Skin of body (tissue), 2 donors: ENCODE measurements around the gene NRN1. TPM values are rescaled to one million over a fixed set of nuclear protein-coding genes. Genes with fewer than 3 reads are reported as not detected.
"Not testable (repeated sequence)": the region's sequence is repeated elsewhere in the genome, so short reads cannot be mapped to it uniquely, and the experiment has no call there.

Source experiments
- DNase-seq: peaks from one replicate; lab custom pipeline; 2025; lab: John Stamatoyannopoulos, UW
- total RNA-seq: library from RNA; depleted of rRNA; stranded (reverse); fragments of >200 nt; gene quantifications from one replicate; pipeline ENCODE4 v1.2.3, GENCODE V29; 2014

NRN1 gene, protein sequence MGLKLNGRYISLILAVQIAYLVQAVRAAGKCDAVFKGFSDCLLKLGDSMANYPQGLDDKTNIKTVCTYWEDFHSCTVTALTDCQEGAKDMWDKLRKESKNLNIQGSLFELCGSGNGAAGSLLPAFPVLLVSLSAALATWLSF
- 19.7 TPM for total RNA-seq

GRCh38 chr6:6006428-6007365 lies at the start of gene NRN1:
Gene NRN1, minus strand, starts transcription at chr6:6006925. Its CDS starts 176 bp downstream, at chr6:6006749.
- peak; percentile 77 for DNase-seq

DNA sequence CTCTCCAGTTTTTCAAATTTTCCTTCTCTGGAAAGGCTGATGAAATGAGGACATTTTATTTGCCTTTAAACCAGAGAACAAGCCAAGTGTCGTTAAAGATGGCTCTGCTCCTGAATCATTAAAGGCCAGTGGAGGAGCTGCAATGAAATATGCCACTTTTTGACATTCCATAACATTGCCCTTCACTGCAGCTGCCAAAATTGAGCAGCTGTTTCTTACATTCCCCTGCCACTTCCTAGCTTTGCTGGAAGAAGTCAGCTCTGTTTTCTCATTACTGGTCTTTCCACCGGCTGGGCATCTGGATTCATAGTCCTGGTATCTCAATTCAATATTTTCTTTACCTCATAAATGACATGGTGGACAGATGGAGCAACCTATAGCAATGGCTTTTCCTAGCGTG lies 45.5 kb upstream of the NRN1 start:
- DNase-seq = no peak

DNA sequence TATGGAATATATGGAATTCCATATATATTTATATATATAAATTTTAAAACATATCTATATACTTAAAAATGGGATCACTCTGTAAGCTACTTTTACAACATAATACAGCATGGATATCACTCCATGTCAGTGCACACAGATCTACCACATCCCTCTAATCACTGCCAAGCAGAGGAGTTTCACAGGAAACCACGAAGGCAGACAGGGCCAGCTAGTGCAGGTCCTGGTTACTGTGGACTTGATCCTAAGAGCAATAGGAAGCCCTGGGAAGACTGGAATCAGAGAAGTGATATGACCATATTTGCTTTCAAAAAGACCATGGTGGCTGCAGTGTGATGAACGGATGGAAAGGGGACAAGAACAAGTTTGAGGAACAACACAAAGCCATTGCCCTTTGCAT lies 40.0 kb upstream of the NRN1 start:
- no peak for DNase-seq

DNA sequence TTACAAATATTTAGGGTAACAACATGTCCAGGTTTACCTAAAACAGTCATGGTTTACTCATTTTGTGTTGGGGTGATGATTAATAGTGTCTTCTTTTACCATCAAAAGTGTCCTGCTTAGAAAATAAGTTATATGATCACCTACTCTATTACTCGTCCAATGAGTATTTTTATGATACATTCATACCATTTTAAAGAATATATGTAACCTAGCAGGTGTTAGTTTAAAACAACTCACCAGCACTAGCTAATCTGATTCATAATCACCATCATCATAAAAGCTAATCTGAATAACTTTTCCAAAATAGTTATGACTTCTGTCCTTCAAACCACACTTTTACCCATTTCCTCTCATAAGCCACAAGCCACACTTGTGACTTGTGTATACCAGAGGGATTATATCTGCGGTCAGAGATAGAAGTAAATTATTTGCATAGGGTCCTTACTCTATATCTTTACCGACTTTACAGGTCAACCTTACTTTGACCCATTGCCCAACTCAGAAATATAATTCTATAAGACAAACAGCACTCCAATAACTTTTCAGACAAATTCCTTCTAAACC lies 33.3 kb upstream of the NRN1 start:
- no peak for DNase-seq

DNA sequence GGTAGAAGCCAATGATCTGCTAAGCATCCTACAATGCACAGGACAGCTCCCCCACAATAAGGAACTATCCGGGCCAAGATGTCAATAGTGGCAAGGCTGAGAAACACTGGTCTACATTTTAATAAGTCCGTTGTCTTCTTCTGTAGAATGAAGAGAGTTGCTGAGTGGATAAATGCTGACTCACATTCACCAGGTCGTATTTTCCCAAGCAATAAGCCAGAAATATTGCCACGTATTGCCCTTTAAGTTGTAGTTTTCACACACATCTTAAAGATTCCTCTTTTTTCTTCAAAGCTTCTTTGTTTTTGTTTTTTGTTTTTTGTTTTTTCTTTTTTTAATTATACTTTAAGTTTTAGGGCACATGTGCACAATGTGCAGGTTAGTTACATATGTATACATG lies 30.5 kb upstream of the NRN1 start:
- no peak for DNase-seq

GRCh38 chr6:6033858-6034257 lies 27.1 kb upstream of the NRN1 start:
- DNase-seq = no peak

DNA sequence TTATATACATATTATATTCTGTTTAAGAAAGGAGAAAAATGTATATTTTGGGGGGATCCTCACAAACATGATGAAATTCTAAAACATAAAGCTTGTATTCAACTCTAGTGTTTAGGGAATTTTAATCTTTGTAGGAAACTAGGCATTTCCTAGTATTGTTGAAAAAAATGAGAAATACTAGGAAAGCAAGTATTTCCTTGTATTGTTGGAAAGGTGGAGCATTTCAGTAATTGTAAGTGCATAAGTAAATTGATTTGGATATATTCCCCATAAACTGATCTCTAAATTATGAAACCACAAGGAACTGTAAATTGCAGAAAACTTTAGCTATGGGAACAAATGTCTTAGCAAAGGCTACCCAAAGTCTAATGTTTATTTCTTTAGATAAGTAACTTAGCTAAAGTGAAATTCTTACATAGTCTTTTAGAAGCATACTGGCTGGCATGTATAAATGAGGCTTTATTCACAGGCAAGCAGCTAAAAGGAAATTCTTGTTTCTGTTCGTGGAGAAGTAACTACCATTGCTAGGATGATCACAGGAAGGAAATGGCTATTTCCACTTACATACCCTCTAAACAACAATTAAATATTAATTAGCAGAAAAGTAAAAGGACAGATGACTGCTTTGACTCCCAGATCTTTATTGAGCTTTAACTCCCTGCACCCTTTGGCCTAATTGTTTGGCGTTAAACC lies 19.9 kb upstream of the NRN1 start:
- no peak for DNase-seq

GRCh38 chr6:6025736-6026135 lies 19.0 kb upstream of the NRN1 start:
- no peak for DNase-seq

- DNase-seq = no peak
These were observed 17.5 kb upstream of the NRN1 start for GRCh38 chr6:6024220-6024619.

DNA sequence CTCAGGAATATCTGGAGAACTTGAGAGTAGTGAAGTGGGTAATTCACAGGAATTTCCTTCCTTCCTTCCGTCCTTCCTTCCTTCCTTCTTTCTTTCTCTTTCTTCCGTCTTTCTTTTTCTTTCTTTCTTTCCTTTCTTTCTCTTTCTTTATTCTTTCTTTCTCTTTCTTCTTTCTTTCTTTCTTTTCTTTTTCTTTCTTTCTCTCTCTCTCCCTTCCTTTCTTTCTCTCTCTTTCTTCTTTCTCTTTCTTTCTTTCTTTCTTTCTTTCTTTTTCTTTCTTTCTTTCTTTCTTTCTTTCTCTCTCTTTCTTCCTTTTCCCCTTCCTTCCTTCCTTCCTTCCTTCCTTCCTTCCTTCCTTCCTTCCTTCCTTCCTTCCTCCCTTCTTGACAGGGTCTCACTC lies 16.1 kb upstream of the NRN1 start:
- not testable (repeated sequence) for DNase-seq

DNA sequence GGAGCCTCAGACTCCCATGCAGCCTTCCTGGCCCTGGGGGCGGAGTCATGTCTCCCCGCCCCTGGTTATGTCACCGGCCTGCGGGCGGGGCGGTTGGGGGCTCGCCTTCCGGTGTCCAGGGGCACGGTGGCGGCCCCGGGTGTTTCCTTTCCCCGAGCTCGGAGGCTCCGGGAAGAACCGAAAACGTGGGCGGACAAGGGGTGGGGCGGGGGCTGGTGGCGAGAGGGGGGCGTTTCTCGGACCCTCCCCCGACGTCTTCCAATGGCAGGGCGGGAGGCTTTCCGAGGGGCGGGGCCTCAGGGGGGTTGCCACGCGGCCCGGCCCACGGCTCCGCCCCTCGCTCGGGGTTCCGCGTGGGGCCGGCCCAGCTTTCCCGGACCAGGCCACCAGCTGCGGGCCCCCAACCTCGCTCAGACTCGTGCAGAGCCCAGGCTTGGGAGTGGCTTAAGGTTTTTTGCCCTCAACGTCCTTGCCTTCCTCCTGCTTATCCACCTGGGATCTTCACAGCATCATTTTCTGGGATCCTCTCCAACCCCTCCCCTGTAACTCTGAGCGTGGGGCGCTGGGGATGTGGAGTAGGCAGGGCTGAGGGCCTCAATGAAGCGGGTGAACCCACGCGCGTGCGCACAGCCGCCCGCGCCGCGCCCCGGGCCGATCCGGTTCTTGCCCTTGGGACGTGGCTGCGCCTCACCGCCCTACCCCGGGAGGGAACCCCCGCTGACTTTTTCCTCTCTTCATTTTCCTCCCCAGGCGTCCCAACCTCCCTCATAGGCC lies 2.1 kb upstream of the NRN1 start:
- DNase-seq = peak; percentile 96

DNA sequence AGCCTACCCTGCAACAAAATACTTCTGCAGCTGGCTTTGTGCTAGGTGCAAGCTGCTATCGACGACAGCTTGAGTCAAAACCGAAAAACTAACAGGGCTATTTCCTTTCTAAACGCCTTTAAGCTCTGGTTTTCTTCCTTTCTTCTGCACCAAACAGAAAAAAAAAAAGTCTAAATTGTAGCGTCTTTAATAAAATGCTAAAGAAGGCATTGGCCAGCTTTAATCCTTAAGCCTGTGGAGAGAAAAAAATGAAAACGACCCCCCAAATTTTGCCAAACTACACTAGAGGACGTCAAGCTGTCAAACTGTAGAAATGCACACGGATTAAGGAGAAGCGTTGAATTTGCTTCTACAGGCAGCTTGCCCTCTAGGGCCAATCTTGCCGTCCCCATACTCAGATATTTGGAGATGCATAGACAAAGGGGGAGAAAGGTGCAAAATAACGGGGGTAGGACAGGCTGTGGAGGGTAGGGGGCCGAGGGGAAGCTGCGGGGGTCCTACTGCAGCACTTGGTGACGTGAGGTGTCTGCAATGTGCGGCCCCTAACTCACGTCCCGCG lies 1.4 kb upstream of the NRN1 start:
- DNase-seq = no peak

DNA sequence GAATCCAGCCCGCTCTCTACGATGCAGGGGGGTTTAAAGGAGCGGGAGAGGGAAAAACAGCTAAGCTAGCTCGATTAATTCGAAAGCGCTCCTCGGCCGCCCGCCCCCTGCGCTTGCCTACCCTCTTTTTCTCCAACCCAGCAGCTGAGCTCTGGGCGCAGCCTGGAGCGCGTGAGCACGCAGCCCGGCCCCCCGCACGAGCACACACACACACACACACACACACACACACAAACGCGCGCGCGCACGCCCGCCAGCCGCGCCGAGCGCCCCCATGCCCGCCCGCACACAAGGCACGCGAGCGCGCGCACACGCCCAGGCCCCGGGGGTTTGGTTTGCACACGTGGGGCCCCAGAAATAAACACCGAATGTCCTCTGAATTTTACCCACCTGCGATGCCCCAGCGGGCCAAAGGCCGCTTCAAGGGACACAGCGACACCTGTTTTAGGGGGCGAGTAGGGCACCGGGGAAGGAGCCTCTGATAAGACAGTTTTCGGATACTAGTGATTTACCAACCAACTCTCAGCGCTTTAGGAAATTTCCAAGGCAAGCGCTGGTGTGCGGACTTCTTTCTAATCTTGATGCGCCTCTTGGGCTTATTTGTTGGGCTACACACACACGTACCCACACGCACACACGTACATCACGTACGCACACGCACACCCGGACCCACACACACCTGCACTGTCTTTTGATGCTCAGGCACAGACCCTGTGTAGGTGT lies 802 bp upstream of the NRN1 start:
- peak; percentile 69 for DNase-seq

DNA sequence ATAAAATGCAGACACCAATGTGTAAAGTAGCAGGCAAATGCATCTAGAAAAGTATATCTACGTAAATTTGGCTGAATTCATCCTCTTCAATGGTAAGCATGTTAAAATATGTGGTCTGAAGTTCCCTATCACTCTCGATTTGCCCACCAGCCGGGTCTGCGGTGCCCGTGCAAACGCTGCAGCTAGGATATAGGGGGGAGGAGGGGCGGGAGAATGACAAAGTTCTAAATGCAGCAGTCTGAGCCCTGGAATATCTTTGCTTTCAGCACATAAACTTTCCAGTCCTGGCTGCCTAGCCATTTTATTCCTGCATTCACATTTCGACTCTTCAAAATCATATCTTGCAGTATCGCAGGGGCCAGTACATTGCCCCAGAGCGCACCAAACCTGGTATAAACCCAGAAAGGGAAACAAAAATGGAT lies 708 bp downstream of the NRN1 start:
- DNase-seq = no peak

DNA sequence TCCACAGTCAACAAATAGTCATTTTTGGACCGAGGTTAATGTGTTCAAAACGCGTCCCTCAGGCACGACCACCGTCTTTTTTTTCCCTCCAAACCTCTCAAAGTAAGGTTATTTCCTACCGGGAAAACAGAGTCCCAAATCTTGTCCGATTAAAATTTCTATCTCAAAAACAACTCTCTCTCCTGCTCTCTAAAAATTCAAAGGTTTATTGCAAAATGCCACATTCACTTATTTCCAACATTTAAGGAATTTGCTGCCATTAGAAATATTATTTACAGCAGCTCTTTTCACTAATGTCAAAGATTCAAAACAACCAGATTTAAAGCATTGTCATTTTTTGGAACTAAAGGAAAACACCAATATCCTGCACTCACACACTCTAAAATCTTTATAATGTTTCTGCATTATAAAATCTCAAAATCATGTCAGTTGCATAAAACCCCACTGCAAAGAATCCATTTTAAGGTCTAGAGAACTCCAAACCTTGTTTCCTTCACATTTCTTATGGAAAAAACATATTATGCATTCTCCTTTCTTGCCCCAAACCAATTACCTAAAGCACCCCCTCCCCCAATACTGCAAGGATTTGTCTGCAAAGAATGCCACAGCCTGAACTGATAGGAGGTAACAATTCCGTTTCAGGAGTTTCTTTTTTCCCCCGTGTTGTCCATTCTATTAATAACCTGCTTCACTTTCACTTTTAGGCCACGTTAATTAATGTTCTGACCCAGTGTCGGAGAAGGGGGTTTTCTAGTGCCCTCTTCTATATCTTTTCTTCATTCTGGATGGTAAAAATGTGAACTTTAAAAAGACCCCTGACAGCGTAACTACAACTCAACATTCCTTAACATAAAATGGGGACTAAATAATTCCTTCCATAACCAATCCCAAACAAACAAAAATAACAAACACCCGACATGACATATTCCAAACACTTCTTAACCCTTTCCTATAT lies 1.4 kb downstream of the NRN1 start:
- DNase-seq = no peak

DNA sequence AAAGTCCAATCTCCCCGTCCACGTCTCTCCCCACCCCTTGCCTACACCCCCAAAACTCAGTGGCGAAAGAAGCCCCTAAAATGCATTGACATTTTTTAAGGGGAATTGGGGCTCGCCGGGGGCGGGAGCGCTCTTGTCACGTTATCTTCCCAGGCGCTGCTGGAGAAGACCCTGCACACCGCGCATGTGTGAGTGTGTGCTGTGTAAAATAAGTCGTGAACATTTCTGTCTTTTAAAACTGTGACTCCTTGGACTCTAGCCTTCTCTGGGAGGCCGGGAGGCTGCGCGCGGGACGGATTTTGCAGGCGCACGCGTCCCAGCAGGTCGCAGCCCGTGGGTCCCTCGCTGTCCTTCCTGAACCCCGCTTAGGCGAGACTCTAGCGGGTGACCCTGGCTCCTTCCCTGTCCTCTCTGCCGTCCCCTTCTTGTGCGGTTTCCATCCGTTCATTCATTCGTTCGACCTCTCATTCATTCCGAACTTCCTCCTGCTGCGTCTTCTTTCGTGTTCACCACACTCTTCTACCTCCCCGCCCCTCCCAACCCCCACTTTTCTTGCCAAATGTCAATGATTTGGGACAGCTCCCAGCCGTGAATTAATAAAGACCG lies 2.2 kb downstream of the NRN1 start:
- peak; percentile 63 for DNase-seq

DNA sequence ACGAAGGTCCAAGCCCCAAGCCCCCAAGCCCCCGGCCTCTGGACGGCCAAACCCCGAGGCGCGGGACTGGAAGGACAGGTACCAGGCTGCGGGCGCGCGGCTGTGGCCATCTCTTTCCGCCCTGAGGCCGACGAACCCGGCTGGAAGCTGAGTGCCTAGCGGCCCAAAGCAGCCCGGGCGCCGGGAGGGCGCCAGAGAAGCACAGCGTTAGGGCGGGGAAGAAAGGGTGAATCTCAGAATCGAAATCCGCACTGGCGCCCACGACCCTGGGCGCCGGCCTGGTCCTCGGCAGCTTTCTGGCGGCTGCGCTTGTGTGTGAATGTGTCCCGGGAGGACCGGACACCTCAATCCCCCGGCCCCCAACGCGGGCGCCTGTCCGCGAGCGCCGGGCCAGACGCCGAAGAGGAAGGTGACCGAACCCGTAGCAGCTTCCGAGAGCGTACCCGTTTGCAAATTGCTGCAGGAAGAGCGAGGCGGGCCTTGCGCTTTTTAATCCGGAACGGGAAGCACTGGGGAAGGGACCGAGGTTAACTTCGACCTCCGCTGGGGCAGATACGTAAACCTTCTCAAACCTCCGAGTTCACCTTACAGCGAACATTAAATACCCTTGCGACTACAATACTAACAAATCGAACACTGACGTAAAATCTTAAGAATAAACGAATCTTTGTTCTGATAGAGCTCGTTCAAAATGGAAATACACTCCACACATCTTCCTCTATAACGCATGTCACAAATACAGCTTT lies 2.9 kb downstream of the NRN1 start:
- no peak for DNase-seq
